HG02763 (cell line): Measurements from ENCODE around the gene PHOSPHO2.

Experiments used
- ATAC-seq: cut with Tn5 transposase; IDR thresholded peaks from one replicate; pipeline ENCODE4 v1.9.1; 2021; ENCODE audit warnings: mild to moderate bottlenecking, moderate library complexity; ENCODE audit not compliant: unreplicated experiment

The PHOSPHO2 gene

GRCh38 chr2:169694113-169694893 lies at the start of gene PHOSPHO2, which contains the start of gene CFAP210:
Gene PHOSPHO2 (plus strand): TSS chr2:169694469. CDS start chr2:169700972, 6,503 bp downstream.
Gene CFAP210 (minus strand): TSS chr2:169694405. CDS start chr2:169694327, 78 bp downstream.
- ATAC-seq, result peak; percentile 100

- no peak for ATAC-seq
Observed at GRCh38 chr2:169647496-169647895, 46.8 kb upstream of the PHOSPHO2 start.

DNA sequence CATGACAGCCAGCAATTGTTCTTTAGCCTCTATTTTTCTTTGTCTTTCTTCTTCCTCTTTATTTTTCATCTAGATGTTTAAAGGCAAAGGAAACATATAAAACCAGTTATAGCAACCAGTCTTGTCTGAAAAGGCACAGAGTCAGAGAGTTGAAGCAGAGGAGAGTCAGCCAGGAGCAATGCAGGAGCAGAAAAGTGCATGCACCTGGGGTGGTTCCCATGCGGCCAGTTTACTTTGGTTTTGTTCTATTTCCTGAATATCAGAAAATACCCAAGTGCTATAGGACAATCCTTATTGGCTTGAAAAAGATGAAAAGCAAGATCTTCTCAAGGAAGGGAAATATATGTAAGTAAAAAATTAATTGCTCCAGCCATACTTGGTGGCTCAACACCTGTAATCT lies 45.0 kb upstream of the PHOSPHO2 start:
- ATAC-seq, result no peak

- ATAC-seq, result no peak
Observed at GRCh38 chr2:169653636-169654035, 40.6 kb upstream of the PHOSPHO2 start.

GRCh38 chr2:169656164-169656563 lies 38.1 kb upstream of the PHOSPHO2 start:
- no peak for ATAC-seq

DNA sequence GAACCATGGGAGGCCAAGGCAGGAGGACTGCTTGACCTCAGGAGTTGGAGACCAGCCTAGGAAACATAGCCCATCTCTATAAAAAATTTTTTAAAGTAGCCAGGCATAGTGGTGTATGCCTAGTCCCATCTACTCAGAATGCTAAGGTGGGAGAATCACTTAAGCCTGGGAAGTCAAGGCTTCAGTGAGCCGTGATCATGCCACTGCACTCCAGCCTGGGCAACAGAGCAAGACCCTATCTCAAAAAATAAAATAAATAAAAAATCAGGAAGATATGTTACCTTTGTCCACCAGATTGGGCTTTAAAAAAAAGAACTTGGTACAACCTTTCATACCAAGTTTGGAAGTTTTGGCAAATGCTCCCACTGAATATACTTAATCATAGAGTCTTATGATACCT lies 35.4 kb upstream of the PHOSPHO2 start:
- no peak for ATAC-seq

GRCh38 chr2:169659320-169659719 lies 34.9 kb upstream of the PHOSPHO2 start:
- ATAC-seq, result no peak

- ATAC-seq, result no peak
Observed at GRCh38 chr2:169661265-169661664, 33.0 kb upstream of the PHOSPHO2 start.

DNA sequence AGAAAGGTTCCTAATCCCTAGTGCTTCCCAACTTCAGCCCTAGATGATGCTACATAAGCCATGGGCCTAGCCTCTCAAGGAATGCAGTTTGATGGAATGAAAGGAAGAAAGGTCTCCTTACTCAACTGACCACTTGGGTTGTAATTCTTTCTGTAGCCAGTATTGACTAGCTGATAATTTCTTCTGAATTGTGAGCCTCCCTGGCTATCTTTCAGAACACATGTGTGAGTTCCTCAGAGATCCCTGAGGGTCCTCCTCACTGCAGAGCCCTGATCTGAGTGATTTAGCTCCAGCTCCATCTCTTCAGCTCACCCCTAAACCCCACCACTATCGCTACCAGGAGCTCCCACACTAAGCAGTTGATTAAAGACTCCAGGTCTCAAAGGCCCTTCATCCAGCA lies 31.5 kb upstream of the PHOSPHO2 start:
- ATAC-seq, result no peak

DNA sequence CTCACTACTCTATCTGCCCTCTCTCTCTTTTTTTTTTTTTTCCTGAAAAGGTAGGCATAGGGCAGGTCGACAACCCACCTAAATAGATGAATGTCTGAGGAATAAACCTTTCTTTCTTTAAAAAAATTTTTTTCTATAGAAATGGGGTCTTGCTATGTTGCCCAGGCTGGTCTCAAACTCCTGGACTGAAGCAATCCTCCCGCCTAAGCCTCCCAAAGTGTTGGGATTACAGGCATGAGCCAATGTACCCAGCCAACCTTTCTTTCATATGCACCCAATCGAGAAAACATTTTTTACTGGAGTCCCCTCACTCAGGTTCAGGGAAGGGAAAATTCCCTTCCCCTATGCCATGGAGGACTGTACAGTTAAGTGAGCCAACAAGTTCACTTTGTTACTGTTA lies 31.0 kb upstream of the PHOSPHO2 start:
- no peak for ATAC-seq

DNA sequence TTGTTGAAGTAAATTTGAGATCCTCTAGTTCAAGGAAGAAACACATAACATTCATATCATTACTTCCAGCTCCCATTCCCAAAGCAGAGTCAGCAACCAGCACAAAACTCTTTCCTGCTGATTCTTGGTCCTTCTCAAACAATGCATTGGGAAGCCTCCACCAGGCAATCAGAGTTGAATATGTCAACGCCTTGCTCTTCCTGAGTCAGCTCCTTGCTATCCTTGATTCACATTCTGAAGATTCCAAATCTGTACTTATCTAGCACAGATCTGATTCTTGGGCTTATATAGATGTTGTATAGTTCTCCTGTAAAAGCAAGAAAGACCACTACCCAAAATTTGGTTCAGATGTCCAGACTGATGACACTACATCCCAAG lies 29.7 kb upstream of the PHOSPHO2 start:
- ATAC-seq, result no peak

- ATAC-seq, result no peak
Observed at GRCh38 chr2:169664978-169665930, 29.0 kb upstream of the PHOSPHO2 start.

- no peak for ATAC-seq
Observed at GRCh38 chr2:169667583-169667982, 26.7 kb upstream of the PHOSPHO2 start.

GRCh38 chr2:169670215-169670651 lies 24.0 kb upstream of the PHOSPHO2 start:
- no peak for ATAC-seq

DNA sequence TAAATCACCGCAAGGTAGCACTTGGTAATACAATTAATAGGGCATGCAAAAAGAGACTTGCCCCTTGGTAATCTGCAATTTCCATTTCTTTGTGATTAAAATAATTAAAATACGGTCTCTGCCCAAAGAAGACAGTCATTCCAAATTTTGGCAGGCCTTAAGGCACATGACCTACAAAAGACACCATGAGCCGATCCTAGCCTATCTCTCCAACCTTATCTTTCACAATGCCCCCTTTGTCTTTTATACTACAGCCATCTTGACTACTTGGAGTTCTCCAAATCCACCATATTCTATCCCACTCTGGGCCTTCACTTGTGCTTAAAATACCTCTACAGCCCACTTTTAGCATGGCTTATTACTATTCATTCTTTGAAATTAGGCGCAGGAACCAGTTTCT lies 23.3 kb upstream of the PHOSPHO2 start:
- no peak for ATAC-seq

- no peak for ATAC-seq
Observed at GRCh38 chr2:169672406-169672805, 21.9 kb upstream of the PHOSPHO2 start.

- no peak for ATAC-seq
Observed at GRCh38 chr2:169673106-169673505, 21.2 kb upstream of the PHOSPHO2 start.

- no peak for ATAC-seq
Observed at GRCh38 chr2:169673921-169674320, 20.3 kb upstream of the PHOSPHO2 start.

DNA sequence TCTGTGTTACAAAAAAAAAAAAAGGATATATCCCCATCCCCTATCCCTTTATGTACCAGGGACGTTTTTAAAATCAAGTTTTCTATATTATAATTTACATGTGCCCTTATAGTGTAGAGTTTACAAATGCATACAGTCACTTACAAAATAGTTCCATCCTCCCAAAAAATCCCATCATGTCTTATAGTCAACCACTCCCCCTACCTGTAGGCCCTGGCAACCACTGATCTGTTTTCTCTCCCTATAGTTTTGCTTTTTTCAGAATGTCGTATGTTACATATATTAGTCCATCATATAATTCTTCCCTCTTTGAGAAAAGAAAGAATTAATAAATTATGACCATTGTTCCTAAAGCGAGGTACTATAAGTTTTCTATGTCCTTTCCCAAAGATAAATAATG lies 17.9 kb upstream of the PHOSPHO2 start:
- ATAC-seq, result no peak

DNA sequence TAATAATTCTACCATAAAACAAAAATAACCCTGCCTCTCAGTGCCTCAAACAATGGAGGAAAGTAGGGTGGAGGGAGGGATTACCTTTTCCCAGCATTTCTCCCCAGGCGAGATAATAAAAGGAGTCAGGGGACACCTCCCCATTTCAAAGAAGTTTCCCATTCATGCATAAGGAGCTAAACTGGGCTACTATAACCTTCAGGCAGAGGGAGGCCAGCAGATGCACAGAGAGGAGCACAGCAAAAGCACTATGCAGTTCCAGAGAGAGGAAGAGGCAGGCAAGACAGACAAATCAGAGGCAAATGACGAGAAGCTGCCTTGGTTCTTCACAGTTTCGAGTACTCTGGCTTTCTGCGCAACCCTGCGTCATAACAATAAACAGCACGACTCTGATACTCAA lies 17.4 kb upstream of the PHOSPHO2 start:
- ATAC-seq, result no peak

DNA sequence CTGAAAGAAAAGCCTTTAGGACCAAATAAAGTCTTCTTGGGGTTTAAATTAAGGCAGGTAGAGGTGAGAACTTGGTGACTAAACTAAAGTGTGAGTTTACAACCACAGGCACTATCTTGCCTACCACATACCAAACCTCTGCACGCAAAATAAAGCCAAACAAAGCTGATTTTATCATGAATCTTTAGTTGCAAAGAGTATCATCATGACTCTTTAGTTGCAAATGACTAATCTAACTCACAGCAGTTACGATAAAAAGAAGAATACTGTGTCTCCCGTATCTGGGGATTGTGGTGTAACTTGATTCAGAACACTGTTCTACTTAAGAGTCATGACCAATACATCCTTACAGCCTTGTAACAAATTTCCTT lies 11.2 kb upstream of the PHOSPHO2 start:
- no peak for ATAC-seq
